Glomerular endothelial cell (primary cell): Measurements from ENCODE around the gene SH3BP4. TPM values are rescaled to one million over a fixed set of nuclear protein-coding genes. Genes with fewer than 3 reads are reported as not detected.

Experiments
- DNase-seq: peaks from one replicate; pipeline ENCODE4 v3.0.0-alpha.2; 2011; ENCODE audit warnings: low read depth, low spot score; ENCODE audit errors: extremely low read depth
- total RNA-seq: library from RNA; depleted of rRNA; stranded (reverse); fragments of >200 nt; gene quantifications from 2 replicates; pipeline ENCODE4 v1.2.3, GENCODE V29; 2015

Gene SH3BP4
- total RNA-seq, 1 donor from 2014 or later = 62.5 TPM

GRCh38 chr2:235032466-235032865, 80.6 kb downstream of the SH3BP4 start:
- no peak for DNase-seq

GRCh38 chr2:235032949-235033348, 81.1 kb downstream of the SH3BP4 start:
- no peak for DNase-seq

- DNase-seq = no peak
Observed at GRCh38 chr2:235034265-235035118, 82.7 kb downstream of the SH3BP4 start.

- no peak for DNase-seq
Observed at GRCh38 chr2:235037604-235038166, 85.9 kb downstream of the SH3BP4 start.

- DNase-seq = no peak
Observed at GRCh38 chr2:235041221-235041917, 89.6 kb downstream of the SH3BP4 start.

GRCh38 chr2:235041918-235042575, 90.2 kb downstream of the SH3BP4 start:
- DNase-seq = no peak

- DNase-seq = no peak
Observed at GRCh38 chr2:235042576-235043515, 91.0 kb downstream of the SH3BP4 start.

GRCh38 chr2:235043762-235044500, 92.1 kb downstream of the SH3BP4 start:
- no peak for DNase-seq

- DNase-seq = no peak
Observed at GRCh38 chr2:235044501-235045271, 92.9 kb downstream of the SH3BP4 start.

GRCh38 chr2:235045336-235045972, 93.6 kb downstream of the SH3BP4 start:
- DNase-seq = no peak

GRCh38 chr2:235045973-235046343, 94.1 kb downstream of the SH3BP4 start:
- no peak for DNase-seq

GRCh38 chr2:235046589-235046988, 94.8 kb downstream of the SH3BP4 start:
- DNase-seq = no peak

- no peak for DNase-seq
Observed at GRCh38 chr2:235047171-235048160, 95.6 kb downstream of the SH3BP4 start.

GRCh38 chr2:235048549-235048948, 96.7 kb downstream of the SH3BP4 start:
- no peak for DNase-seq

GRCh38 chr2:235049069-235049468, 97.3 kb downstream of the SH3BP4 start:
- DNase-seq = no peak

GRCh38 chr2:235049719-235050118, 97.9 kb downstream of the SH3BP4 start:
- DNase-seq = no peak

GRCh38 chr2:235050980-235051351, 99.1 kb downstream of the SH3BP4 start:
- peak; percentile 71 for DNase-seq
